NT2/D1 (cell line): ENCODE data around the gene IWS1.
A peak's percentile ranks its signal among the peaks of the same experiment; 100 is the strongest.
"Not testable (repeated sequence)": the region's sequence is repeated elsewhere in the genome, so short reads cannot be mapped to it uniquely, and the experiment has no call there.

Source experiments
- DNase-seq: peaks from one replicate; pipeline ENCODE4 v3.0.0-alpha.2; 2011; ENCODE audit warnings: low read depth, low spot score
- H3K27me3 ChIP-seq: 2 replicates; pipeline ENCODE4 v1.6.0; 2011; ENCODE audit warnings: mild to moderate bottlenecking; ENCODE audit not compliant: insufficient read length, insufficient read depth
- H3K36me3 ChIP-seq: 2 replicates; pipeline ENCODE4 v1.6.1; 2011; ENCODE audit warnings: mild to moderate bottlenecking, low read length, mixed read lengths; ENCODE audit not compliant: insufficient read depth, insufficient read length
- H3K4me1 ChIP-seq: 2 replicates; pipeline ENCODE4 v1.5.1; 2011; ENCODE audit not compliant: insufficient read depth, insufficient read length
- H3K4me3 ChIP-seq: 2 replicates; pipeline ENCODE4 v1.5.1; 2011; ENCODE audit warnings: low read depth; ENCODE audit not compliant: insufficient read length
- H3K9ac ChIP-seq: 2 replicates; pipeline ENCODE4 v1.6.0; 2011; ENCODE audit warnings: low read depth; ENCODE audit not compliant: insufficient read length
- H3K9me3 ChIP-seq: 2 replicates; pipeline ENCODE4 v1.5.1; 2011; ENCODE audit warnings: mild to moderate bottlenecking, low read length; ENCODE audit not compliant: insufficient read depth
- SUZ12 ChIP-seq: IDR thresholded peaks from 2 replicates; pipeline ENCODE4 v1.6.1; 2011; ENCODE audit not compliant: insufficient read length, insufficient read depth; ENCODE audit errors: extremely low read depth
- YY1 ChIP-seq: IDR thresholded peaks from 2 replicates; pipeline ENCODE4 v1.6.1; 2011; ENCODE audit not compliant: insufficient read length, insufficient read depth
- ZNF274 ChIP-seq: IDR thresholded peaks from 2 replicates; pipeline ENCODE4 v1.6.1; 2011; ENCODE audit warnings: mild to moderate bottlenecking, low read depth, low read length

IWS1 gene

GRCh38 chr2:127526132-127527000, at the start of gene IWS1:
TSS of gene IWS1 (minus strand) at chr2:127526489. CDS start at chr2:127526208, 281 bp downstream.
- peak; percentile 97 for DNase-seq
- H3K9me3 ChIP-seq, result 0 out of 2 replicates have a peak, but pooled peaks cover 4% of the 10 kb centered on the region
- peaks cover 31% of the 10 kb centered on the region for H3K36me3 ChIP-seq

DNA sequence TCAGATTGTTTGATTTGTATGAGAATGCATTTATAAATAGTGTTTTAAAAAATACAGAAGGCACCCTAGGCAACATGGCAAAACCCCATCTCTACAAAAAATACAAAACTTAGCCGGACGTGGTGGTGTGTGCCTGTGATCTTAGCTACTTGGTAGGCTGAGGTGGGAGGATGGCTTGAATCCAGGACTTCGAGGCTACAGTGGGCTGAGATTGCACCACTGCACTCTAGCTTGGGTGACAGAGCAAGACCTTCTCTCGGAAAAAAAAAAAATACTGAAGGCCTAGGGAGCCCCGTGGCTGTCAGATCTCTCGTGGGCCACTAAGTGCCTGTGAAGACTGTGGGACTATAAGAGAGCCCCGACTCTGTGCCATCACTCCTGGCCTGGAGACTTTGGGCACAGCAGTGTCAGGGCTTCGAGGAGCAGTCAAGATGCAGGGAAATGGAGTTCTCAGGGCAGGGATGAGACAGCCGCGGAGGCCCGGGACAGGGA, 49.7 kb upstream of the IWS1 start:
- DNase-seq, result no peak
- H3K36me3 ChIP-seq, result no peaks in the 10 kb centered on the region
- no peak for TF ChIP-seq SUZ12
- TF ChIP-seq ZNF274, result no peak
- TF ChIP-seq YY1, result no peak
- no peak overlapping the region for H3K4me3 ChIP-seq
- no peaks in the 10 kb centered on the region for H3K27me3 ChIP-seq
- no peaks in the 10 kb centered on the region for H3K9me3 ChIP-seq
- no peak overlapping the region for H3K9ac ChIP-seq
- H3K4me1 ChIP-seq, result peaks cover 6% of the 10 kb centered on the region

More at GRCh38 chr2:127526132-127527000, at the start of gene IWS1:
- Histone ChIP-seq H3K4me3 (peak within 1 kb of the TSS; percentile 87), H3K27me3 (no peaks in the 10 kb centered on the region), H3K4me1 (peaks cover 7% of the 10 kb centered on the region), H3K9ac (peak within 1 kb of the TSS; percentile 94)
- TF ChIP-seq ZNF274 (no peak), YY1 (peak; percentile 91)

DNA sequence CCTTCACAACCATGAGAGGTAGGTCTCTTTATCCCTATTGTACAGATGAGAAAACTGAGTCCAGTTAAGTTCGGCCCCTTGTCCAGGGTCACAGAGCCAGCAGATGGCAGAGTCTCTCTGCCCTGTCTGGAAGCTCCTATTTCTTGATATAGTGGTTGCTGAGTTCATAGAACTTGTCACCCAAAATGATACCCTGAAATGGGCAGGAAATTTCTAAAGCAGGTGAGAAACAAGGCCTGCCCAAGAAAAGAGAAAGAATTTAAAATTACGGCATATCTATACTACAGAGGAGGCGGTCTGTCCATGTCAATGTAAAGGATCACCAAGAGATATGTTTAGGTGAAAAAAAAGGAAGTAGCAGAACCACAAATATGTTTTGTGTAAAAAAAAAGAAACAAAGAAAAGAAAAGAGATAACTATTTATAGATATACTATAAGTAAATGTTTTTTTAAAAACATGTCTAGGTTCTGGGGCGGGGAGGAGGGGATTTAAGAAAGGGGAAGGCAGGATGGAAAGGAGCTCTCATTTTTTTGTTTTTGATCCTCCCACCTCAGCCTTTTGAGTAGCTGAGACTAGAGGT, 49.0 kb upstream of the IWS1 start:
- no peak for TF ChIP-seq YY1
- no peak for TF ChIP-seq SUZ12
- no peak for TF ChIP-seq ZNF274
- H3K27me3 ChIP-seq, result no peaks in the 10 kb centered on the region
- H3K36me3 ChIP-seq, result no peaks in the 10 kb centered on the region
- no peak for DNase-seq
- no peak overlapping the region for H3K4me3 ChIP-seq
- peaks cover 8% of the 10 kb centered on the region for H3K4me1 ChIP-seq
- H3K9ac ChIP-seq, result no peak overlapping the region
- no peaks in the 10 kb centered on the region for H3K9me3 ChIP-seq

GRCh38 chr2:127574656-127575055, 48.4 kb upstream of the IWS1 start:
- Histone ChIP-seq H3K4me1 (peaks cover 8% of the 10 kb centered on the region), H3K36me3 (no peaks in the 10 kb centered on the region), H3K4me3 (no peak overlapping the region), H3K27me3 (no peaks in the 10 kb centered on the region), H3K9me3 (no peaks in the 10 kb centered on the region), H3K9ac (no peak overlapping the region)
- TF ChIP-seq ZNF274 (no peak), SUZ12 (no peak), YY1 (no peak)
- DNase-seq, result no peak

GRCh38 chr2:127573771-127574170, 47.5 kb upstream of the IWS1 start:
- no peak for TF ChIP-seq YY1
- TF ChIP-seq ZNF274, result no peak
- no peak for TF ChIP-seq SUZ12
- DNase-seq, result no peak
- H3K4me1 ChIP-seq, result peaks cover 9% of the 10 kb centered on the region
- no peak overlapping the region for H3K9ac ChIP-seq
- H3K27me3 ChIP-seq, result no peaks in the 10 kb centered on the region
- no peak overlapping the region for H3K4me3 ChIP-seq
- no peaks in the 10 kb centered on the region for H3K36me3 ChIP-seq
- no peaks in the 10 kb centered on the region for H3K9me3 ChIP-seq

GRCh38 chr2:127573298-127573697, 47.0 kb upstream of the IWS1 start:
- no peak for DNase-seq
- H3K36me3 ChIP-seq, result no peaks in the 10 kb centered on the region
- H3K9me3 ChIP-seq, result no peaks in the 10 kb centered on the region
- no peak overlapping the region for H3K9ac ChIP-seq
- H3K4me3 ChIP-seq, result no peak overlapping the region
- no peak for TF ChIP-seq SUZ12
- TF ChIP-seq YY1, result no peak
- TF ChIP-seq ZNF274, result no peak
- peaks cover 10% of the 10 kb centered on the region for H3K4me1 ChIP-seq
- H3K27me3 ChIP-seq, result no peaks in the 10 kb centered on the region

GRCh38 chr2:127572841-127573240, 46.6 kb upstream of the IWS1 start:
- Histone ChIP-seq H3K4me3 (no peak overlapping the region), H3K9ac (no peak overlapping the region), H3K36me3 (no peaks in the 10 kb centered on the region), H3K27me3 (no peaks in the 10 kb centered on the region), H3K4me1 (peaks cover 14% of the 10 kb centered on the region), H3K9me3 (no peaks in the 10 kb centered on the region)
- no peak for TF ChIP-seq SUZ12
- no peak for TF ChIP-seq YY1
- no peak for TF ChIP-seq ZNF274
- DNase-seq, result no peak

DNA sequence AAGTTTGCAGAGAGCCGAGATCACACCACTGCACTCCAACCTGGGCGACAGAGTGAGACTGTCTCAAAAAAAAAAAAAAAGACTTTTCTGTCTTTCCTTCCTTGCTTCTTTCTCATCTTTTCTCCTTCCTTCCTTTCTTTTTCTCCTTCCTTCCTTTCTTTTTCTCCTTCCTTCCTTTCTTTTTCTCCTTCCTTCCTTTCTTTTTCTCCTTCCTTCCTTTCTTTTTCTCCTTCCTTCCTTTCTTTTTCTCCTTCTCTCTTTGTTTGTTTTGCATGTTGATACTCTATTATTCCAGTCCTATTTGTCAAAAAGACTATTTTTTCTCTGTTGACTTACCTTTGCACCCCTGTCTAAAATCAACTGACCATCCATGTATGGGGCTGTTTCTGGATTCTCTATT, 46.1 kb upstream of the IWS1 start:
- not testable (repeated sequence) for H3K27me3 ChIP-seq, H3K9ac ChIP-seq, H3K4me3 ChIP-seq, DNase-seq, H3K36me3 ChIP-seq, H3K9me3 ChIP-seq
- peaks cover 16% of the 10 kb centered on the region for H3K4me1 ChIP-seq
